ENCODE results near the gene CACNA2D3.

CACNA2D3 gene

GRCh38 chr3:54223063-54223462 is 100.7 kb downstream of the CACNA2D3 start:
- DNase-seq = no peak

DNA sequence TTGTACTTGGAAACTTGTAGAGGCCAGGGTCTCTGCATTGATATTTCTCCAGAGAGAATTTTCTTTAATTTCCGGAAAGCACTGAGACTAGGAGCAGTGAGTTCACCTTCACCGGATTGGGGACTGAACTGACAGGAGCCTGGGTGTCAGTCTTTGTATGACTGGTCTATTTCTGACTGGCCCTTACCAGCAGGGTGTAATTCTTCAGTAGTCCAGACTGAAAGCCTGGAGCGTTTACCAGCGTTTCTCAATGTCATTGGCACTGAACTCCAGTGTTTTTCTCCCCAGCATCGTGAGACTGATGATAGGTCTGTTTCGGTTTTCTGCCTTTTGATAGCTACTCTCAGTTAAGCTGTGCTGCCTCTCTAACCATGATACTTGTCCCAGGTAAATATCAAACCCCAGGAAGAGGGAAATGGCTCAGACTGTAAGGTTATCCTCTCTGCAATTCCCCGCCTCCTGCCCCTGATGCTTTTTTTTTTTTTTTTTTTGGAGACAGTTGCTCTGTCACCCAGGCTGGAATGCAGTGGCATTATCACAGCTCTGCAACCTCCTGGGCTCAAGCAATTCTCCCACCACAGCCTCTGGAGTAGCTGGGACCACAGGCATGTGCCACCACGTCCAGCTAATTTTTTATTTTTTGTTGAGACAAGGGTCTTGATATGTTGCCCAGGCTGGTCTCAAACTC is 103.6 kb downstream of the CACNA2D3 start:
- no peak for DNase-seq

GRCh38 chr3:54228806-54229205 is 106.5 kb downstream of the CACNA2D3 start:
- no peak for DNase-seq

GRCh38 chr3:54232618-54233017 is 110.3 kb downstream of the CACNA2D3 start:
- no peak for DNase-seq

GRCh38 chr3:54235998-54236397 is 113.6 kb downstream of the CACNA2D3 start:
- no peak for DNase-seq

DNA sequence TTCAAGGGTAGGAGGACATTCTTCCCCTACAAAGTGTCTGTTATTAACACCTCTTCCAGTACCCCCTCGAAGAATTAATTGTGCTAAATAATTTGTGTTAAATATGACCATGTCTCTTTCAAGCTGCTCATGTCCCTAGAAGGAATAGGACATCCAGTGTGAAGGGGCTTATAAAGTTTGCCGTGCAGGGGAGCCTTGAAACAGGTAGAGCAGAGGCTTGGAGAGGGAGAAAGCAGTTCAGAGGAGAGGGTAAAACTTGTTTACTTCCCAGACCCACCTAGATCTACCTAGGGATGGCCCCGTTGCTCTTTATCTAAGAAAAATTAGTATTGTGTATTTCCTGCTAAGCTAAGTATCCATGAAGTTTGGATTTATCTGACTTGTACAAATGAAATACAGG is 114.8 kb downstream of the CACNA2D3 start:
- no peak for DNase-seq

GRCh38 chr3:54237788-54238502 is 115.6 kb downstream of the CACNA2D3 start:
- no peak for DNase-seq

- DNase-seq = no peak
Measured at GRCh38 chr3:54240309-54240708, 118.0 kb downstream of the CACNA2D3 start.

GRCh38 chr3:54243056-54243931 is 120.9 kb downstream of the CACNA2D3 start:
- DNase-seq = no peak

GRCh38 chr3:54243960-54244682 is 121.8 kb downstream of the CACNA2D3 start:
- no peak for DNase-seq

GRCh38 chr3:54251705-54252104 is 129.4 kb downstream of the CACNA2D3 start:
- no peak for DNase-seq

GRCh38 chr3:54257125-54257720 is 134.9 kb downstream of the CACNA2D3 start:
- peak; percentile 94 for DNase-seq

DNA sequence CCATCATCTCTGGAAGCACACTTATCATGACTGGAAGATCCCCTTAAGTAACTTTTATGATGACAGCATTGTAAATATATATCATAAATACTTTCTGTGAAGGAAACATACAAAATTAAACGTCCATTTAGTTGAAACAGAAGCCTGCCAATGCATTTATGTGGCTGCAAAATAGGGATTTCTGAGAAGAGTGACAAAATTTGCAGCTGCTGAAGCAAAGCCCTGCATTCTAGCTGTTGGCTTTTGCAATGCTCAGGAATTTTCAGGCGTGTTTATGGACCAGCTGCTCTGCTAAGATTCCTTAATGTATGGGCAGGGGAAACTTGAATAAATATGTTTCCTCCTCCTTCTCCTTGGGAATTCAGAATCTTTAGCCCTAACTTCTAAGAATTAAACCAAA is 137.3 kb downstream of the CACNA2D3 start:
- DNase-seq = no peak

DNA sequence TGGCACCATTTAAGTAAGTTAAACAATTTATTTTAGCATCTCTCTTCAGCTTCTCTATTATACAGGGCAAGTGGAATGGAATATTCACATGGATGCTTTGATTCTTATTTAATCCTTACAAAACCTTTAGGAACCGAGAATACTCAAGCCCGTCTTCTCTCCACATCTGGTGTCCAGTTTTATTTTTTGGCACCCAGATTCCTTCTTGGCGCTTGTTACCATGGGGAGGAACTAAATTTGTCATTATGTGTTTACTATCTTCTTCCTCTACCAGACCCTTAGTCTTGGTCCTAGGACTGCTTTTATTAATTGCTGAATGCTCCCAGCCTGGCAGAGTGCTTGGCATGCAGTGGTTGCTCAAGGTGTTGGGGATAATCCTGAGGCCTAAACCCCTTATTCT is 138.8 kb downstream of the CACNA2D3 start:
- no peak for DNase-seq

GRCh38 chr3:54262541-54262940 is 140.2 kb downstream of the CACNA2D3 start:
- no peak for DNase-seq

- DNase-seq = no peak
Measured at GRCh38 chr3:54262946-54263345, 140.6 kb downstream of the CACNA2D3 start.

DNA sequence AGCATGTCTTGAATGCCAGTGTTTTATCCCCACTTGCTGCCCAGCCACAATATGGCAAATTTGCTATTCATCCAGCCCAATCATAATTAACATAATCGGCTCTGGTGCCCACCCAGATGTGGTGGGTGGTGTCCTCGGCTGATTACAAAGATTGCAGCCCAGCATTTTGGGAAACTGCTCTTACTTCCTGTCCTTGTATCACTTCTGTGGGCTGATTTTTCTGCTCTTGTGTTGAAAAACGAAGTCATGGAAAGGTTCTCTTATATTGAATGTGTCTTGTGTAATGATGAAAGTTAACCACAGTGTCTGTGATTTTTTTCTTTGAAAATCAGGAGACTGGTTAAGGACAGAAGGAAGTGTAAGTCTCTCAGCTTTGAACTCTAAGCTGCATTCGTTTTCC is 141.7 kb downstream of the CACNA2D3 start:
- no peak for DNase-seq

DNA sequence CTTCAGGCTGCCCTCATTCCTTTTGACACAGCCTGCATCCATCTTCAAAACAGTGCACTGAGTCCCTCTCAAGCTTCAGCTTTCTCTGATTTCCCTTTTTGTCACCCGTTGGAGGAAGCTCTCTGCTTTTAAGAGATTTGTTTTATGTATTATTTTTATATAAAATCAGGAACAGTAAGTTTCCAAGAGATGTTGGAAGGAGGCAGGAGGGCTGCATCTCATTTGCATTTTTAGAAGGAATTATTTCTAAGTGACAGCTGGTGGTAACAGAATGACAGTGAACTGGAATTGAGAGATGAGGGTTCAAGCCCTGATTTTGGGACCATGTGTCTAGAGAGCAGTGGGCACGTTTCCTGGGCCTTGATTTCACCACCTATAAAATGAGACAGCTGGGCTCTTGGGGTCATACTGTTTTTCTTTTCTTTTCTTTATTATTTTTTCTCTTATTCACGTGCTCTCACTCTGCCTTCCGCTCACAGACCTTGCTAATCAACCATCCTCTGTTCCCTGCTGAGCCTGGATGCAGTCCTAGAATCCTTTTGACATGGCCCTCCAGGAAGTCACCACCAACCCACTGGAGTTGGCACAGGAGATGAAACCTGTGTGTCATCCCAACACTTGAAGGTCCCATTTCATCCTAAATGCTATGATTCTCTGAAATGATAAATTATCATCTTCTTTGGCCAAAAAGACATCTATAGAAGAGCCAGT is 148.6 kb downstream of the CACNA2D3 start:
- no peak for DNase-seq

GRCh38 chr3:54273791-54274190 is 151.4 kb downstream of the CACNA2D3 start:
- no peak for DNase-seq

GRCh38 chr3:54274607-54275006 is 152.3 kb downstream of the CACNA2D3 start:
- no peak for DNase-seq

DNA sequence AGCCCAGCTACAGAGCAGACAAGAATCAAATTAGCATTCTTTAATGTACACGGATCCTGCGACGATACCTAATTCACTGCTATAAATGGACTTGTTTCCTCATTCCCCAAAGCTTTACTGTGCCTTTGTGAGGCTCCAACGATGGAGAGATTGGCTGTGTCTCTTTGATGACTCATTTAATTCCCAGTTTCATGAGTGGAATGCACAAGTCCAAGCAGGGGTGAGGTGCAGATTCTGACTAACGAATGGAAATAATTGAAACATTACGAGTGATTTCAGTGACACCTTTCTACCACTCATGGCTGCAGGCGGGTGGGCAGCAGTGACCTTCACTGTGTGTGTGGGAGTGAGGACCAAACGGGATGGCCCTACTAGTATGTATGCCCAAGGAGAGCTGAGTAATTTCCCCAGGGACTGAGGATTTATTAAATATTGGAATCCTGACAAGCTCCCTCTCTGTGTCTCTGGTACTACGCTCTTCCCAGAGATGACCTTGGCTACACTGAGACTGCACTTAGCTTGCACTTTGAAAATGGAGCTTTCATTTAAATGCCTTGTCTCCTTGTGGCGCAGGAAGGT is 156.7 kb downstream of the CACNA2D3 start:
- DNase-seq = no peak
